ENCODE data around the gene HERC6. TPM values are rescaled to one million over a fixed set of nuclear protein-coding genes. Genes with fewer than 3 reads are reported as not detected.
"Not testable (repeated sequence)": the region's sequence is repeated elsewhere in the genome, so short reads cannot be mapped to it uniquely, and the experiment has no call there.

Gene HERC6
- total RNA-seq (2012; rRNA removed): 2.3 and 3.3 TPM in 2 replicates

- peak within 1 kb of the TSS; percentile 92 for H3K4me3 ChIP-seq (ENCODE audit: low read length)
- peak within 1 kb of the TSS; percentile 93 for H3K4me2 ChIP-seq (ENCODE audit: low read length)
- peak within 1 kb of the TSS; percentile 85 for H3K9ac ChIP-seq (ENCODE audit: low read depth, low read length)
- H3K27me3 ChIP-seq (ENCODE audit: control insufficient read depth, insufficient read depth, low read length): peaks cover 3% of the 10 kb centered on the region
- H3K36me3 ChIP-seq (ENCODE audit: insufficient read depth, low read length): no peaks in the 10 kb centered on the region
- no peaks in the 10 kb centered on the region for H3K9me3 ChIP-seq (replicated peaks; ENCODE audit: low read length)
- no peaks in the 10 kb centered on the region for H3K4me1 ChIP-seq (ENCODE audit: control insufficient read depth, insufficient read depth, low read length)
Measured at GRCh38 chr4:88378691-88379559, at the start of gene HERC6. HERC6 (plus strand) TSS chr4:88378852; CDS start chr4:88378922, 70 bp downstream.

- H3K9me3 ChIP-seq (replicated peaks; ENCODE audit: low read length): no peaks in the 10 kb centered on the region
- no peak overlapping the region for H3K4me2 ChIP-seq (ENCODE audit: low read length)
- H3K36me3 ChIP-seq (ENCODE audit: insufficient read depth, low read length): no peaks in the 10 kb centered on the region
- H3K9ac ChIP-seq (ENCODE audit: low read depth, low read length): no peak overlapping the region
- peaks cover 4% of the 10 kb centered on the region for H3K4me1 ChIP-seq (ENCODE audit: control insufficient read depth, insufficient read depth, low read length)
- H3K27me3 ChIP-seq (ENCODE audit: control insufficient read depth, insufficient read depth, low read length): no peaks in the 10 kb centered on the region
- no peak overlapping the region for H3K4me3 ChIP-seq (ENCODE audit: low read length)
Measured at GRCh38 chr4:88333741-88334405, 44.8 kb upstream of the HERC6 start.

GRCh38 chr4:88335092-88335665 is 43.5 kb upstream of the HERC6 start:
- H3K4me1 ChIP-seq (ENCODE audit: control insufficient read depth, insufficient read depth, low read length): peaks cover 4% of the 10 kb centered on the region
- no peak overlapping the region for H3K4me3 ChIP-seq (ENCODE audit: low read length)
- no peaks in the 10 kb centered on the region for H3K27me3 ChIP-seq (ENCODE audit: control insufficient read depth, insufficient read depth, low read length)
- H3K4me2 ChIP-seq (ENCODE audit: low read length): no peak overlapping the region
- H3K9me3 ChIP-seq (replicated peaks; ENCODE audit: low read length): no peaks in the 10 kb centered on the region
- H3K9ac ChIP-seq (ENCODE audit: low read depth, low read length): no peak overlapping the region
- H3K36me3 ChIP-seq (ENCODE audit: insufficient read depth, low read length): no peaks in the 10 kb centered on the region

DNA sequence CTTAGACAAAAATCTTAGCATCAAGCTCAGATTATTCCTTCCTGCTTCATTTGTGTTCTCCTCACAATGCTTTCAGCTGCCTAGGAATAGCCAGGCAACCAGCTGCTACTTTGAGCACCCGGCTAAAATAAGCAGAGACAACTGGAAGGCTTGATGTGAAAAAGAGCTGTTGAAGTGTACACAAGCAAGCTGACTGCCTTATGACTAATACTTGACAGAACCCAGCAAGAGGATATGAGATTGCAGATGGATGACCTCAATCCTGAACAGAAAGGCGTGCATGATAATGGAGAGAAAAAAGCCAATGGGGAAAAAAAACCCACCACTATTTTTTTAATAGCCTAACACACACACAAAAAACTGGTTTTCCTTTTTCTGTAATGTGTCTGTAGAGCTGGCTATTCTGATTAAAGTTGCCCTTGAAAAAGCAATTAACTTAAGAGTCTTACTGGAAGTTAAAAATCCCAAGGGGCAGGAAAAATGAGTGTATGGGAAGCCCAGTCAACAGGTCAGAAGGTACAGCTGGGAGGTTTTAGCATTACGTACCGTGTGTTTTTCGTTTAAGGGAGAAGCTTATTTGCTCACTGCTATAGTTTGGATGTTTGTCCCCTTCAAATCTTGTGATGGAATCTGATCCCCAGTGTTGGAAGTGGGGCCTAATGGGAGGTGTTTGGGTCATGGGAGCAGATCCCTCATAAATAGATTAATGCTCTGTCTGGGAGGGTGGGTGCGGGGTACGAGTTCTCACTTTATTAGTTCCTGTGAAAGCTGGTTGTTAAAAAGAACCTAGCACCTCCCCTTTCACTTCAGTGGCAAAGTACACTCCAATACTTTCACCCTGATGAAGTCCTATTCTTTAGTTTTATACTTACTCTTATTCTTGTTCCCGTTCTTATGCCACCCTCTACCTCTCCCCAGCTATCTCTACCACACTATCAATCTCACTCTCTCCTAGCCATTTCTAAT is 37.1 kb upstream of the HERC6 start:
- Histone ChIP-seq H3K36me3 (ENCODE audit: insufficient read depth, low read length) (no peaks in the 10 kb centered on the region), H3K27me3 (ENCODE audit: control insufficient read depth, insufficient read depth, low read length) (no peaks in the 10 kb centered on the region), H3K9me3 (replicated peaks; ENCODE audit: low read length) (no peaks in the 10 kb centered on the region), H3K4me3 (ENCODE audit: low read length) (peak overlapping the region; percentile 22), H3K4me1 (ENCODE audit: control insufficient read depth, insufficient read depth, low read length) (peaks cover 13% of the 10 kb centered on the region), H3K4me2 (ENCODE audit: low read length) (peak overlapping the region; percentile 56), H3K9ac (ENCODE audit: low read depth, low read length) (peak overlapping the region; percentile 6)

GRCh38 chr4:88346902-88347301 is 31.8 kb upstream of the HERC6 start:
- not testable (repeated sequence) for H3K9me3 ChIP-seq (replicated peaks; ENCODE audit: low read length); H3K36me3 ChIP-seq (ENCODE audit: insufficient read depth, low read length); H3K9ac ChIP-seq (ENCODE audit: low read depth, low read length); H3K4me3 ChIP-seq (ENCODE audit: low read length); H3K4me2 ChIP-seq (ENCODE audit: low read length); H3K4me1 ChIP-seq (ENCODE audit: control insufficient read depth, insufficient read depth, low read length); H3K27me3 ChIP-seq (ENCODE audit: control insufficient read depth, insufficient read depth, low read length)

DNA sequence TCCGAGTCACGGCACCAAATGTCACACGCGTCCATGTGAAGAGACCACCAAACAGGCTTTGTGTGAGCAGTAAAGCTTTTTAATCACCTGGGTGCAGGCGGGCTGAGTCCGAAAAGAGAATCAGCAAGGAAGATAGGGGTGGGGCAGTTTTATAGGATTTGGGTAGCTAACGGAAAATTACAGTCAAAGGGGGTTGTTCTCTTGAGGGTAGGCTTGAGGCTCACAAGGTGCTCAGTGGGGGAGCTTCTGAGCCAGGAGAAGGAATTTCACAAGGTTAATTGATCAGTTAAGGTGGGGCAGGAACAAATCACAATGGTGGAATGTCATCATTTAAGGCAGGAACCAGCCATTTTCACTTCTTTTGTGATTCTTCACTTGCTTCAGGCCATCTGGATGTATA is 29.9 kb upstream of the HERC6 start:
- H3K4me3 ChIP-seq (ENCODE audit: low read length); H3K9ac ChIP-seq (ENCODE audit: low read depth, low read length); H3K27me3 ChIP-seq (ENCODE audit: control insufficient read depth, insufficient read depth, low read length); H3K36me3 ChIP-seq (ENCODE audit: insufficient read depth, low read length); H3K4me2 ChIP-seq (ENCODE audit: low read length); H3K9me3 ChIP-seq (replicated peaks; ENCODE audit: low read length): not testable (repeated sequence)
- peaks cover 15% of the 10 kb centered on the region for H3K4me1 ChIP-seq (ENCODE audit: control insufficient read depth, insufficient read depth, low read length)

DNA sequence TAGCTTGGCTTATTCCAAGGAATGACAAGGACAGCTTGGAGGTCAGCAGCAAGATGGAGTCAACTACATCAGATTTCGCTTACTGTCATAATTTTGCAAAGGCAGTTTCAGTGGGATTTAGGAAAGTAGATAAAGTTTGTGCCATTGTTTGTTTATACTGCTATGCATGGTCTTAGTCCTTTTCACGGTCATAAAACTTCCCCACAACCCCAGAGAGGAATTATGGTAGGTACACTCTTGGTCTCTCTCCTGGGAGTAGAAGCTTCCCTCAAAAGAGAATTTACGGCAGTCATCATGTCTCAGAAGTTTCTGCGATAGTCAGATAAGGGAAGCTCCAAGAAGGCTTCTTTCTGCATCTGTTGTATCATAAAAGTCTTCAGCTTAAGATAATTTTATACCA is 27.9 kb upstream of the HERC6 start:
- H3K27me3 ChIP-seq (ENCODE audit: control insufficient read depth, insufficient read depth, low read length): no peaks in the 10 kb centered on the region
- H3K36me3 ChIP-seq (ENCODE audit: insufficient read depth, low read length): no peaks in the 10 kb centered on the region
- H3K4me1 ChIP-seq (ENCODE audit: control insufficient read depth, insufficient read depth, low read length): peaks cover 15% of the 10 kb centered on the region
- H3K4me3 ChIP-seq (ENCODE audit: low read length): no peak overlapping the region
- no peak overlapping the region for H3K9ac ChIP-seq (ENCODE audit: low read depth, low read length)
- no peaks in the 10 kb centered on the region for H3K9me3 ChIP-seq (replicated peaks; ENCODE audit: low read length)
- H3K4me2 ChIP-seq (ENCODE audit: low read length): no peak overlapping the region

DNA sequence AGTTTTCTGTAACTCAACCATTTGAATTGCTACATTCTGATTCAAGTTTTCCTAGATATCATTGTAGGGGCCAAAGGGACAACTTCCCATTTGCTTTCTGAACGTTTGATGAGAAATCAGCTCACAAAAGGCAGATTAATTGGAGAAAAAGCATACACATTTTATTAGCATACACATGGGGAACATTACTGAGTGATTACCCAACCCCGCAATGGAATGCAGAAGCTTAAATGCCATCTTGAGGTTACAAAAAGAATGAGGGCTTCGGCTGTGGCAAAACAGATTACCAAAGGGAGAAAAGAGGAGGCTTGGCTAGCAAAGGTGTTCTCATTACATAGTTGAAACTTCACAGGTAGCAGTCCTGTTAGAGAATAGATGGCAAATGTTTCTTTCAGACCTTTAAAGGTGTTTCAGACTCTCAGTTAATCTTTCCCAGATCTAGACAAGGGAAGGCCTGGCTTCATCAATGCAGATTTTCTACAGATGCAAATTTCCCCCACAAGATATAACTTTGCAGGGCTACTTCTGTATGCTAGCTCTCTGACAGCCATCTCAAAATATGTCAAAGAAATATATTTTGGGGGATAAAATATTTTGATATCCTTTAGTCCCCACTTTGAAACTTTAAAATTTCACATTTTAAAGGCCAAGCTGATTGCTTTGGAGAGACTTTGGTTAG is 26.5 kb upstream of the HERC6 start:
- Histone ChIP-seq H3K36me3 (ENCODE audit: insufficient read depth, low read length) (no peaks in the 10 kb centered on the region), H3K4me1 (ENCODE audit: control insufficient read depth, insufficient read depth, low read length) (peaks cover 15% of the 10 kb centered on the region), H3K4me2 (ENCODE audit: low read length) (peak overlapping the region; percentile 40), H3K27me3 (ENCODE audit: control insufficient read depth, insufficient read depth, low read length) (no peaks in the 10 kb centered on the region), H3K9me3 (replicated peaks; ENCODE audit: low read length) (no peaks in the 10 kb centered on the region), H3K4me3 (ENCODE audit: low read length) (no peak overlapping the region), H3K9ac (ENCODE audit: low read depth, low read length) (peak overlapping the region; percentile 15)

GRCh38 chr4:88353324-88353723 is 25.3 kb upstream of the HERC6 start:
- Histone ChIP-seq H3K9me3 (replicated peaks; ENCODE audit: low read length) (no peaks in the 10 kb centered on the region), H3K4me2 (ENCODE audit: low read length) (no peak overlapping the region), H3K4me1 (ENCODE audit: control insufficient read depth, insufficient read depth, low read length) (peaks cover 15% of the 10 kb centered on the region), H3K36me3 (ENCODE audit: insufficient read depth, low read length) (no peaks in the 10 kb centered on the region), H3K4me3 (ENCODE audit: low read length) (no peak overlapping the region), H3K27me3 (ENCODE audit: control insufficient read depth, insufficient read depth, low read length) (no peaks in the 10 kb centered on the region), H3K9ac (ENCODE audit: low read depth, low read length) (no peak overlapping the region)

DNA sequence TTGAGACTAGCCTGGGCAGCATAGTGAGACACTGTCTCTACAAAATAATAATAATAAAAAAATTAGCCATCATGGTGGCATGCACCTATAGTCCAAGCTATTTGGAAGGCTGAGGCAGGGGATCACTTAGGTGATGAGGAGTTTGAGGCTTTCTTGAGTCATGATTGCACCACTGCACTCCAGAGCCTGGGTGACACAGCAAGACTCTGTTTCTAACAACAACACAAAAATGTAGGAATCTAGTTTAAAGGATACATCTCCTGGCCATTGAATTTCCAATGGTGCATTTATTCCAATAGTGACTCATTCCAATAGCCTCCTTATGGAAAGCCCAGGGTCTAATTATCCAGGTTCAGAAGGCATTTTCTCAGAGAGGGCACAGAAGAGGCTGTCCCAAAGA is 21.9 kb upstream of the HERC6 start:
- H3K4me3 ChIP-seq (ENCODE audit: low read length): no peak overlapping the region

More for the DNA sequence above, 21.9 kb upstream of the HERC6 start:
- H3K9me3 ChIP-seq (replicated peaks; ENCODE audit: low read length): no peaks in the 10 kb centered on the region
- peaks cover 9% of the 10 kb centered on the region for H3K4me1 ChIP-seq (ENCODE audit: control insufficient read depth, insufficient read depth, low read length)
- no peak overlapping the region for H3K9ac ChIP-seq (ENCODE audit: low read depth, low read length)
- no peak overlapping the region for H3K4me2 ChIP-seq (ENCODE audit: low read length)
- no peaks in the 10 kb centered on the region for H3K36me3 ChIP-seq (ENCODE audit: insufficient read depth, low read length)
- no peaks in the 10 kb centered on the region for H3K27me3 ChIP-seq (ENCODE audit: control insufficient read depth, insufficient read depth, low read length)

All from skeletal muscle satellite cell (primary cell).